H7 (cell line): ENCODE measurements around the gene UTP3. TPM values are rescaled to one million over a fixed set of nuclear protein-coding genes. Genes with fewer than 3 reads are reported as not detected.
"Not testable (repeated sequence)": the region's sequence is repeated elsewhere in the genome, so short reads cannot be mapped to it uniquely, and the experiment has no call there.

Experiments
- DNase-seq: peaks from one replicate; pipeline ENCODE4 v3.0.0; 2012
- H3K27me3 ChIP-seq: 2 replicates; pipeline ENCODE4 v1.6.0; 2011; ENCODE audit warnings: mild to moderate bottlenecking, low read length; ENCODE audit not compliant: control insufficient read depth, insufficient read depth
- H3K36me3 ChIP-seq: replicated peaks from 2 replicates; pipeline ENCODE4 v1.5.1; 2011; ENCODE audit warnings: low read length; ENCODE audit not compliant: control insufficient read depth, insufficient read depth
- H3K4me3 ChIP-seq: 2 replicates; pipeline ENCODE4 v1.5.1; 2011; ENCODE audit warnings: low read depth, mild to moderate bottlenecking, control low read depth, low read length, moderate library complexity; ENCODE audit not compliant: insufficient read depth
- total RNA-seq: library from RNA; depleted of rRNA; stranded (reverse); fragments of >200 nt; shearing (Covaris generic); gene quantifications from 2 replicates; pipeline ENCODE4 v1.2.3, GENCODE V29; 2014; rRNA removed

Gene UTP3
- total RNA-seq = 11.5 and 12.3 TPM in 2 replicates

GRCh38 chr4:70687821-70688794 lies at the start of gene UTP3:
TSS of gene UTP3 (plus strand) at chr4:70688532. CDS start at chr4:70688678, 146 bp downstream.
- Histone ChIP-seq H3K36me3 (no peaks in the 10 kb centered on the region), H3K27me3 (no peaks in the 10 kb centered on the region), H3K4me3 (peak within 1 kb of the TSS; percentile 98)
- peak; percentile 87 for DNase-seq

GRCh38 chr4:70640192-70640591 lies 48.1 kb upstream of the UTP3 start:
- Histone ChIP-seq H3K36me3 (no peaks in the 10 kb centered on the region), H3K27me3 (no peaks in the 10 kb centered on the region), H3K4me3 (no peak overlapping the region)
- DNase-seq = no peak

- not testable (repeated sequence) for DNase-seq, H3K4me3 ChIP-seq, H3K27me3 ChIP-seq, H3K36me3 ChIP-seq
Observed at GRCh38 chr4:70650741-70651140, 37.6 kb upstream of the UTP3 start.

GRCh38 chr4:70651864-70652506 lies 36.3 kb upstream of the UTP3 start:
- no peak overlapping the region for H3K4me3 ChIP-seq
- peak; percentile 46 for DNase-seq
- H3K27me3 ChIP-seq = no peaks in the 10 kb centered on the region
- no peaks in the 10 kb centered on the region for H3K36me3 ChIP-seq

- Histone ChIP-seq H3K4me3 (no peak overlapping the region), H3K27me3 (no peaks in the 10 kb centered on the region), H3K36me3 (no peaks in the 10 kb centered on the region)
- no peak for DNase-seq
Observed at GRCh38 chr4:70654605-70655011, 33.7 kb upstream of the UTP3 start.

DNA sequence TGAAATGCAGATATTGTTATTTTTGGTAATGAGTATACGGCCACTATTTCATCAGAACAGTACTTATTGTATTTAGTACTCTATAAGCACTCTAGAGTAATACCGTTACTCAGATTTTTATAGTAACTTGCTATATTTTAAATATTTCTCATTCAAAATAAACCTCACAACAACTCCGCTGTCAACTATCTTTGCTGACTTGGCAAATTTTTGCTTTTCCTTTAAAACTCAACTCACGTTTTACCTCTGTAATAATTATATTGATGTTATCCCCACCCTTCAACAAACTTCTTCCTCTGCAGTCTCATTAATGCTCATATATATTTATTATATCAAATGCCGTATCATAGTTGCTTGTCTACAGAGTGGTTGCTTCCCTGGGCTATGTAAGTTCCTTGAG lies 31.0 kb upstream of the UTP3 start:
- Histone ChIP-seq H3K4me3 (no peak overlapping the region), H3K27me3 (no peaks in the 10 kb centered on the region), H3K36me3 (no peaks in the 10 kb centered on the region)
- no peak for DNase-seq

- H3K27me3 ChIP-seq = no peaks in the 10 kb centered on the region
- H3K4me3 ChIP-seq = no peak overlapping the region
- no peaks in the 10 kb centered on the region for H3K36me3 ChIP-seq
- DNase-seq = no peak
Observed at GRCh38 chr4:70658418-70658817, 29.9 kb upstream of the UTP3 start.

- H3K4me3 ChIP-seq = no peak overlapping the region
- no peaks in the 10 kb centered on the region for H3K27me3 ChIP-seq
- no peak for DNase-seq
- no peaks in the 10 kb centered on the region for H3K36me3 ChIP-seq
Observed at GRCh38 chr4:70660106-70660505, 28.2 kb upstream of the UTP3 start.

DNA sequence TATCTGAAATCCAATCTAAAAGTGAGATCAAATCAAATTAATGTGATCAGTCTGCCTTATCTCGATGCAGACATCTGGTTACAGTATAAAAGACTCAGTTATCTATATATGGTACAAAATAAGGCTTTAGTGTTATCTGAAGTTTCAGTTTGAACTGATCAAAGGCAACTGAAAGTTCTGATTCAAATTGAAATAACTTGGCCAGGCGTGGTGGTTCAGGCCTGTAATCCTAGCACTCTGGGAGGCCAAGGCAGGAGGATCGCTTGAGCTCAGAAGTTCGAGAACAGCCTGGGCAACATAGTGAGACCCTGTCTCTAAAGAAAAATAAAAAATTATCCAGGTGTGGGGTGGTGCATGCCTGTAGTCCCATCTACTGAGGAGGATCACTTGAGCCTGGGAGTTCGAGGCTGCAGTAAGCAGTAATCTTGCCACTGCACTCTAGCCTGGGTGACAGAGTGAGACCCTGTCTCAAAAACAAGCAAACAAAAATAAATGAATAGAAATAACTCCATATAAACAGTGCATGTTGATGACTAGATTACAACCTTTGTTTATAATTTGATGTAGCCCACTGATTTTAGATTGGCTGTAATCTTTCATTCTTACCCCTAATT lies 26.9 kb upstream of the UTP3 start:
- H3K36me3 ChIP-seq, H3K27me3 ChIP-seq, H3K4me3 ChIP-seq, DNase-seq: not testable (repeated sequence)

DNA sequence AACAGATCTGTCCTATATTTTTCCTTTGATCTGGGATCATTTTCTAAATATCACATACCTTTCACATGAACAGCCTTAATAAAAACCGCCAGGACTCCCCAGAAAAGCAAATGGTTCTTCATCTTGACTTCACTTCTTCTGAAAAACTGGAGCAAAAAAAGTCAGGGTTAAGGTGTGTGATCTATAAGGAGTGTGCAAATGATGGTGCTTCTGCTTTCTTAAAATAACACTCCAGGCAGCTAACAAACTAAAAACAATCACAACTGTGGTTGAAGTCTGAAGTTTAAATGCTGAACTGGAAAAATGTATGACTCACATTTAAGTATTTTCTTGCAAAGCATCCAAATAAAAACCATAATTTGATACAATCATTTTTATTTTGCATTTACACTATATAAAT lies 22.0 kb upstream of the UTP3 start, which contains the start of gene JCHAIN:
Gene JCHAIN, minus strand, starts transcription at position 140 of the 400 bp plus-strand sequence. Its CDS starts 18 bp downstream, at position 122.
- no peak for DNase-seq
- Histone ChIP-seq H3K27me3 (no peaks in the 10 kb centered on the region), H3K4me3 (no peak within 1 kb of the TSS), H3K36me3 (no peaks in the 10 kb centered on the region)

DNA sequence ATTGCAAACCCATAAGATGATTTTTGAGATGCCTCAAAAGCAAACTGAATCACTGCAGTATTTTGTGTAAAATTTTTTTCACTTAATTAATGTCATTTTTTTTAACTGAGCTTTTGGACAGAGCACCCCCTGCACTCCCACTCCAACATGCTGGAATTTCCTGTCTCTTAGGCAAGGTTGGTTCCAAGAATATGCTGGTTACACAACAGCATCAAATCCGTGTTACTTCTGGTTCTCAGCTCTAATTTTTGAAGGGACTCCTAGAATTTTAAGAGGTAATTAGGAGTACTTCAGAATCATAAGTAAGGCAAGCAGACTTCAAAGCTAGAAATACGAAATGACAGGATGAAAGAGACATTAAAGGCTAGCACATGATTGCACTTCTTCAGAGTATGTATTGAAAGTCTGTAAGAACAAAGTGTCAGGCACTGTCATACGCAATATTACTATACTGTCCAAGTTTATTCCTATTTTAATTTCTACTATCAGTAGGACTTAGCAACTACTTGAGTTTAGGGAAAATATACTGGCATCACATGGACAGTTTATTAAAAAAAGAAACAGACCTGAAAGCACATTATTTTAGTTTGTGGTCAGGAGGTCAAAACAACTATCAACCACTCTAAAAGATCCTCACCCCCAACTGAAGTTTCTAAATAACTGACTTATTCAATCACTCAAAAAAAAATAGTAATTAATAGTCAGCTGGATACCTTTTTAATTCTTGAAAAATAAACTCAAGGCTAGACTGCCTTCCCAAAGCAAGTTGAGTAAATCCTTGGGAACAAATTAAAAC lies 20.4 kb upstream of the UTP3 start:
- H3K4me3 ChIP-seq = no peak overlapping the region
- no peaks in the 10 kb centered on the region for H3K27me3 ChIP-seq
- DNase-seq = no peak
- no peaks in the 10 kb centered on the region for H3K36me3 ChIP-seq

DNA sequence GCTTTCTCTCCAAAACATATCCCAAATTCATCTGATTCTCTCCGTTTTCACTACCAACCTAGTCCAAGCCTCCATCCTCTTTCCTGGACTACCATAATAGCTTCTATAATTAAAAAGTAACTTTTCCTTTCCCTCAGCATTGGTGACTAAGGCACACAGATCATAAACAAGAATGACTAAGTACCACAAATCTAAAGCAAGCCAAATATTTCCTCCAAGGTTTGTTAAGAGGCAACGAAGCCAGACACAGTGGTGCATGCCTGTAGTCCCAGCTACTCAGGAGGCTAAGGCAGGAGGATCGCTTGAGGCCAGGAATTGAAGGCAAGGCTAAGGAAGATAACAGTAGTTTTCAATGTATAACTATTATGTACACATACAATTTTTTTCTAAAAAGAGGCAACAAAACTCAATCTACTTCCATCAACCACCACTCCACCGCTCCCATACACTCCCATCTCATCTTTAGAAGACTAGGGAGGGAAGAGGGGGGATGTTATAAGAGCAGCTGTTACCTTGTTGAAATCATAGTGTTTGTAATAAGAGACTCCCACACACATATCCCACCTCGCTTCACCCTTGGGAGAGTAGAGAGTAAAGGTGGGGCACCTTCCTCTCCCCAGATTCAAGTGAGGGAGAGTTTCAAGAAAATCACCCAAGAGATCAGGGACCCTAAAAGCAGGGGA lies 17.9 kb upstream of the UTP3 start:
- Histone ChIP-seq H3K36me3 (no peaks in the 10 kb centered on the region), H3K4me3 (no peak overlapping the region), H3K27me3 (no peaks in the 10 kb centered on the region)
- DNase-seq = no peak

DNA sequence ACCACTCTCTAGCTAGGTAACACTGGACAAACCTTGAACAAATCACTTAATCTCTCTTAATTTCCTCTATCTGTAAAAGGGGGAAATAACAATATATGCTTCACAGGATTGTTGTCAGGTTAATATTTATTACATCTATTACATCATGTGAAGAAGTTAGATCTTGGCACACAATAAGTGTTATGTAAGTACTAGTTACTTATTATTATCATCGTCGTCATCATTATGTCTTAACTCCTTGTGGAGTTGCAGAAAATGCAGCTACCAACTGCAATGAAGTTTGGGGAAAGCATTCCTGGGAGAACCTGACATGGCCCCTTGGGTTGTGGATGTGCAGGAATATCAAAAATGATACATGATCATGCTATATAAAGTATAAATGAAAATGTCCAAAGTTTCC lies 17.2 kb upstream of the UTP3 start:
- DNase-seq = no peak
- no peak overlapping the region for H3K4me3 ChIP-seq
- H3K36me3 ChIP-seq = no peaks in the 10 kb centered on the region
- H3K27me3 ChIP-seq = no peaks in the 10 kb centered on the region

GRCh38 chr4:70674191-70674590 lies 14.1 kb upstream of the UTP3 start:
- DNase-seq = no peak
- Histone ChIP-seq H3K4me3 (no peak overlapping the region), H3K36me3 (no peaks in the 10 kb centered on the region), H3K27me3 (no peaks in the 10 kb centered on the region)
